CD14-positive monocyte (primary cell): ENCODE results near the gene SRF. TPM values are rescaled to one million over a fixed set of nuclear protein-coding genes. Genes with fewer than 3 reads are reported as not detected.

Source experiments
- DNase-seq, 3 donors: peaks; one replicate each; pipeline ENCODE4 v3.0.0-alpha.2; 2011 to 2022
- H2AFZ ChIP-seq: 2 replicates; pipeline ENCODE4 v1.6.0; 2012; ENCODE audit warnings: mild to moderate bottlenecking, low read depth, low read length, inconsistent platforms; ENCODE audit not compliant: insufficient read depth, poor library complexity, severe bottlenecking
- H3K27ac ChIP-seq, 2 donors: 1 replicate in 1 of 2; 2 replicates in 1 of 2; pipeline ENCODE4 v1.5.1; 2012 to 2013; ENCODE audit warnings: low read length in 2 of 2, control low read depth in 1 of 2, inconsistent platforms in 1 of 2, low read depth in 1 of 2, mild to moderate bottlenecking in 1 of 2
- H3K27me3 ChIP-seq, 2 donors: one replicate each; pipeline versions ENCODE4 v1.6.0 to v1.6.1; 2011 to 2013; ENCODE audit warnings: low read length in 2 of 2; ENCODE audit not compliant: control insufficient read depth in 2 of 2, insufficient read depth in 2 of 2
- H3K36me3 ChIP-seq, 2 donors: replicated peaks in 1 of 2; 1 replicate in 1 of 2; 2 replicates in 1 of 2; pipeline versions ENCODE4 v1.5.1 to v1.6.1; 2012 to 2013; ENCODE audit warnings: low read length in 2 of 2, control low read depth in 1 of 2, inconsistent platforms in 1 of 2, mild to moderate bottlenecking in 1 of 2; ENCODE audit not compliant: insufficient read depth in 2 of 2, control insufficient read depth in 1 of 2
- H3K4me1 ChIP-seq, 2 donors: 1 replicate in 1 of 2; 2 replicates in 1 of 2; pipeline versions ENCODE4 v1.5.1 to v1.6.1; 2012 to 2013; ENCODE audit warnings: low read length in 2 of 2, control low read depth in 1 of 2, inconsistent platforms in 1 of 2, mild to moderate bottlenecking in 1 of 2, moderate library complexity in 1 of 2; ENCODE audit not compliant: insufficient read depth in 2 of 2, control insufficient read depth in 1 of 2
- H3K4me2 ChIP-seq: replicated peaks from 2 replicates; pipeline ENCODE3; 2012; ENCODE audit warnings: low read length, moderate library complexity, mild to moderate bottlenecking; ENCODE audit not compliant: poor library complexity, severe bottlenecking; ENCODE audit errors: extremely low read depth
- H3K4me3 ChIP-seq, 3 experiments: fragments of 200-600 bp in 1 of 3; sonication (generic) in 1 of 3; replicated peaks in 1 of 3; 1 replicate in 2 of 3; 2 replicates in 1 of 3; pipeline ENCODE4 v1.5.1; 2011 to 2013; ENCODE audit warnings: low read length in 3 of 3, mild to moderate bottlenecking in 3 of 3, control low read depth in 2 of 3, low read depth in 2 of 3, inconsistent platforms in 1 of 3, moderate library complexity in 1 of 3
- H3K79me2 ChIP-seq: 2 replicates; pipeline ENCODE4 v1.6.0; 2012; ENCODE audit warnings: mild to moderate bottlenecking, control low read depth, inconsistent platforms, low read length, moderate library complexity; ENCODE audit not compliant: insufficient read depth
- H3K9ac ChIP-seq: 2 replicates; pipeline ENCODE4 v1.6.0; 2017; ENCODE audit warnings: low read length, mild to moderate bottlenecking; ENCODE audit not compliant: insufficient read depth, poor library complexity, severe bottlenecking
- H3K9me3 ChIP-seq, 2 donors: replicated peaks in 1 of 2; 1 replicate in 1 of 2; 2 replicates in 1 of 2; pipeline versions ENCODE4 v1.5.1 to v1.6.1; 2012 to 2013; ENCODE audit warnings: low read length in 2 of 2, control low read depth in 1 of 2; ENCODE audit not compliant: control insufficient read depth in 1 of 2, insufficient read depth in 1 of 2
- H4K20me1 ChIP-seq: 2 replicates; pipeline ENCODE4 v1.6.0; 2012; ENCODE audit warnings: mild to moderate bottlenecking, low read length, control low read depth, moderate library complexity; ENCODE audit not compliant: insufficient read depth
- H3K27ac Mint-ChIP-seq, 7 donors: one replicate each; pipeline ENCODE4 v1.8.0; 2020; ENCODE audit warnings: mild to moderate bottlenecking in 7 of 7, mixed read lengths in 7 of 7, moderate library complexity in 6 of 7, inconsistent platforms in 2 of 7
- H3K27me3 Mint-ChIP-seq, 3 donors: one replicate each; pipeline ENCODE4 v1.8.0; 2021 to 2022; ENCODE audit warnings: low read depth in 3 of 3, mild to moderate bottlenecking in 3 of 3, mixed read lengths in 3 of 3, moderate library complexity in 3 of 3, inconsistent platforms in 1 of 3
- H3K36me3 Mint-ChIP-seq, 2 donors: one replicate each; pipeline ENCODE4 v1.8.0; 2020; ENCODE audit warnings: mixed read lengths in 2 of 2, inconsistent platforms in 1 of 2, mild to moderate bottlenecking in 1 of 2
- H3K4me1 Mint-ChIP-seq: one replicate; pipeline ENCODE4 v1.8.0; 2020; ENCODE audit warnings: mild to moderate bottlenecking, mixed read lengths
- H3K4me3 Mint-ChIP-seq, 2 donors: one replicate each; pipeline ENCODE4 v1.8.0; 2020; ENCODE audit warnings: mild to moderate bottlenecking in 2 of 2, mixed read lengths in 2 of 2, moderate library complexity in 1 of 2
- H3K9me3 Mint-ChIP-seq, 7 donors: one replicate each; pipeline ENCODE4 v1.8.0; 2020 to 2022; ENCODE audit warnings: mixed read lengths in 7 of 7, mild to moderate bottlenecking in 6 of 7, moderate library complexity in 6 of 7, inconsistent platforms in 2 of 7
- CTCF ChIP-seq: fragments of 200-600 bp; IDR thresholded peaks from one replicate; pipeline ENCODE4 v1.8.0; 2022; ENCODE audit warnings: antibody characterized with exemption, mild to moderate bottlenecking
- WGBS: methylation state at CpG from one replicate; pipeline ENCODE4 v1.1.5; 2013; ENCODE audit warnings: missing lambda C conversion rate; ENCODE audit not compliant: insufficient coverage; 5-methylcytosine and 5-hydroxymethylcytosine counted together
- intact Hi-C, 2 donors: fragments of 100-400 bp; cut with micrococcal nuclease; formaldehyde crosslinking; loops; one replicate each; pipeline versions ENCODE4 v1.15.0 to v1.15.1; 2023
- polyA plus RNA-seq, 3 donors: library from polyadenylated mRNA; depleted of rRNA in 1 of 3; unstranded in 2 of 3; stranded (reverse) in 1 of 3; fragments of 300-500 nt in 2 of 3; fragments of >200 nt in 1 of 3; fragmentation: Illumina TruSeq in 2 of 3; gene quantifications; 1 replicate in 2 of 3; 2 replicates in 1 of 3; pipeline ENCODE4 v1.2.3, GENCODE V29; 2012 to 2021

SRF gene
- polyA plus RNA-seq, 3 donors = 3.6 to 26.9 (median 3.8) TPM

- no peak for DNase-seq
- no peak overlapping the region for H3K9ac ChIP-seq
- Mint-ChIP-seq H3K27me3 (peaks cover 0 to 6% (median 0%) of the 10 kb centered on the region in 3 donors), H3K9me3 (no peaks in the 10 kb centered on the region), H3K27ac (peak overlapping the region in 1 of 7 donors; percentile 33), H3K4me1 (peaks cover 7% of the 10 kb centered on the region), H3K4me3 (no peak overlapping the region), H3K36me3 (no peaks in the 10 kb centered on the region)
- H3K4me1 ChIP-seq = peaks cover 7% of the 10 kb centered on the region in 2 donors
- intact Hi-C loops = no loop called here
- no peaks in the 10 kb centered on the region for H3K27me3 ChIP-seq
- H4K20me1 ChIP-seq = no peaks in the 10 kb centered on the region
- WGBS = 100% methylated on average over 3 of the region's 3 CpGs
- H3K9me3 ChIP-seq = no peaks in the 10 kb centered on the region
- H2AFZ ChIP-seq = no peak overlapping the region
- no peak overlapping the region for H3K4me2 ChIP-seq
- no peak overlapping the region for H3K27ac ChIP-seq
- H3K36me3 ChIP-seq = no peaks in the 10 kb centered on the region
- H3K79me2 ChIP-seq = no peaks in the 10 kb centered on the region
- no peak overlapping the region for H3K4me3 ChIP-seq
- no peak for TF ChIP-seq CTCF
Observed at GRCh38 chr6:43146261-43146660, 24.8 kb upstream of the SRF start.

- H3K4me2 ChIP-seq = no peak overlapping the region
- no peak overlapping the region for H3K27ac ChIP-seq
- H2AFZ ChIP-seq = no peak overlapping the region
- Mint-ChIP-seq H3K27ac (peak overlapping the region in 1 of 7 donors; percentile 30), H3K4me3 (no peak overlapping the region), H3K9me3 (no peaks in the 10 kb centered on the region), H3K36me3 (no peaks in the 10 kb centered on the region), H3K4me1 (peaks cover 7% of the 10 kb centered on the region), H3K27me3 (peaks cover 0 to 6% (median 0%) of the 10 kb centered on the region in 3 donors)
- 93% methylated on average over 5 of the region's 8 CpGs for WGBS
- H4K20me1 ChIP-seq = no peaks in the 10 kb centered on the region
- H3K9ac ChIP-seq = no peak overlapping the region
- intact Hi-C loops = no loop called here
- no peak overlapping the region for H3K4me3 ChIP-seq
- H3K36me3 ChIP-seq = no peaks in the 10 kb centered on the region
- H3K27me3 ChIP-seq = no peaks in the 10 kb centered on the region
- no peak for TF ChIP-seq CTCF
- H3K79me2 ChIP-seq = no peaks in the 10 kb centered on the region
- no peaks in the 10 kb centered on the region for H3K9me3 ChIP-seq
- H3K4me1 ChIP-seq = peaks cover 7% of the 10 kb centered on the region in 2 donors
- DNase-seq = no peak
Observed at GRCh38 chr6:43146709-43147688, 24.1 kb upstream of the SRF start.
